ENCODE measurements around the gene PPM1H. TPM values are rescaled to one million over a fixed set of nuclear protein-coding genes. Genes with fewer than 3 reads are reported as not detected.

Gene PPM1H
- total RNA-seq, 1 experiment from 2014 or later = 18.9 TPM

DNA sequence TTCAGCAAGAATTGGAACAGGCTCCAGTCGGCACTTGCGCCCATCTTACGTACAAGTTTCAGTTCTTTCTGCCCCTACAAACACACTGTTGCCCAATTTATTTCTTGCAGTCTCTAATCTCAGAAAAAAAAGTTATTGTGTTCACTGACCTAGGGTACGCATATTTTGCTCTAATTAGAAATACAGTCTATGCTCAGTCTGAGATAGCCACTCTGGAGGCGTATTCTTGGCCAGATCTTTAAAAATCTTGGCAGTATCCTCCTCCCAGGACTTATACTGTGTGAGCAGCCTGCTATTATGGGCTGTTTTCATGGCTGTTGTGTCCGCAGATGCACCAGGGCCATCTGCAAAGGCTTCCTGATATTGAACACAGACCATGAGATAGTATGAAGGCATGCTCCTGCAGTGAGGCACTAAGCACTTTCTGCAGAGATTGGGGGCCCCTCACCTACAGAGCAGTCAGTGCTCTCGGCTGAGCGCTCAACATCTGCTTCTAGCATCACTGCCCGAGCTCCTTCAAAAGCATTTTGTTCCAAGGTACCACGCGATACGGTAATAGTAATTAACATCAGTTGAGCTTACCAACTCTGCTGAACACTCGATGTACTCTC lies 57.9 kb downstream of the PPM1H start:
- no peak for DNase-seq (ENCODE audit: low spot score)

DNA sequence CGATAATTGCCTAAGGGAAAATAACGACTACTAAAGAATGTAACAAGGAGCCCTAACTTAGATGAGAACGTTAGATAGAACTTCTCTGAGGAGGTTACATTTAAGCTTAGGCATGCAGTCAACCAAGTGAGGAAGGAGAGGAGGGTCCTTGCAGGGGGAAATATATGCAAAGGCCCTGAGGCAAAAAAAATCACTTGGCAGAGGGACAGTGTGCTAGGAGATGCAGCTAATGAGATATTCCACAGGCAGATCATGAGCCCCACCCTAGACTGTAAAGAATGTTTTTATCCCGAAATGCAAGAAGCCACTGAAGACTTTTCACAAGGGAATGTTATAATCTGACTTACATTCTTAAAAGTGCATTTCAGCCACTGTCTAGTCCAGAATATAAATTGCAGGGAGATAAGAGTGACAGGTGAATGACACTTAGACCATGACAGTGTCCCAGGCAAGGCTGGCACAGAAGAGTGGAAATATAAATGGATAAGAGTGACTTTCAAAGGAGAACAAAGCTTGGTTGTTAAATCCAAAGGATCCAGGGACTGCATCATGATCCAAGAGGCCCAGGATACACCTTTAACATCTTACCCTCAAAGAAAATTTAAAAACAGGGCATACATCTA lies 61.0 kb downstream of the PPM1H start:
- no peak for DNase-seq (ENCODE audit: low spot score)

DNA sequence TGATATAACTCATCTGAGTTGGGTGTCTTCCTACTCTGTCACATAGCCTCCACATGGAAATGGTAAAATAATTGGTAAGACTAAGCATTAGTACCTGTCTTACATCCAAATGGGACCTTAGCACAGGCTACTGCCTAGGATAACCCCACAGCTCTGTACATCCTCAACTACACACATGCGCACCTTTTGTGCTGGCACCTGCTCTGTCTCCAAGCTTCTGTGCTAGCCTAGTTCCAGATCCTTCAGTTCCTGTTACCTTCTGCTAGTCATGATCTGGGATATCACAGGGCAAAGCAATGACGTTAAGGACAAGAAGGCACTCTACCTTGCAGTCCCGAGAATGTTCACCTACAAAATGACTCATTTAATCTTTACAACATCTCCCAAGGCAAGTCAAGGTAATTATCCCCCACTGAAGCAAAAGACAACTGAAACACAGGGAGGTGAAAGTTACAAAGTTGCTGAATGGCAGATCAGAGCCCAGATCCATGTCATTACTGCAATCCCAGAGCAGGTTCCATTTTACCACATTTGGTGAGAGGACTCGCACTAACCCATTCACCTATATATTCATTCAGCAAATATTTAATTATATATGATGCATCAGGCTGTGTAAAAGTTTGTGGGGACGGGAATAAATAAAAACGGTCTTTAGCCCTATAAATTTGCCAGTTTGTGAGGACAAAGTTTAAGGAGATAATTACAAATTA lies 61.7 kb downstream of the PPM1H start:
- DNase-seq (ENCODE audit: low spot score) = peak; percentile 17

DNA sequence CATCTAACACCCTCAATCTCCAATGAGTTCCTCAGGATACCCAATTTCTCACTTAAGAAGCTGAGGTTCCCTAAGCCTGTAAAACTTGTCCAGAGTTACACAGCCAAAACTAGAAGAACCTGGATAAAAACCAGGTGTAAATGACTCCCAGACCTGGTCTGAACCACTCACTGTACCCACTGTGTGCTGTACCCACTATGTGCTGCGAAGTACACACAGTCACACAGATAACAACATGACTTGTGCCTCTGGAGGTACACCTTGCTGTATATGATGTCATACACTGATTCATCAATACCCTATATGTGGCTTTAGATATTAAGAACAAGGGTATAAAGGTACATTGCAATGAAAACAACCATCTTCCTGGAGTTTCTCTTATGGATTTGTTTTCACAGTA lies 66.1 kb downstream of the PPM1H start:
- no peak for DNase-seq (ENCODE audit: low spot score)

DNA sequence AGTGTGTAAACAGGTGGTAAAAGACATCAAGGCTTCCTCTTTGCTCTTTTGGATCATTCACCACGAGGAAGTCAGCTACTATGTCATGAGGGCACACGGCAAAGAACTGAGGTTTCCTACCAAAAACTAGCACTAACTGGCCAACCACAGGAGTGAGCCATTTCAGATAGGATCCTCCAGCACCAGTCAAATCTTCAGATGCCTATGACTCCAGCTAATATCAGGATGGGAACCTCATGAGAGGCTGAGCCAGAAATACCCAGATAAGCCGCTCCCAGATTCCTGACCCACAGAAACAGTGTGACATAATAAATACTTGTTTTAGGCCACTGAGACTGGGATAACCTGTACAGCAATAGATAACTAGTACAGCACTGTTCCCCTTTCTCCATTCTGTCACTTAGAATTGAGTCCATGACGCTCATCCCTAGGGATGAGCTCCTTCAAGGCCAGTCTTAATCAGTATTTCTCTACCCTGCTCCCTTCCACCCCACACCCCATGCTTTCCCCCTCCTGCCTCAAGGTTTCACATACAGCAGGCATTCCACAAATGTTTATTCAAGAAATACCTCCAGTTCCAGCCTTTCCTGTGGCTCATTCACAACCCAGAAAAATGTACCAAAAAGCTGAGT lies 68.4 kb downstream of the PPM1H start:
- peak; percentile 24 for DNase-seq (ENCODE audit: low spot score)

DNA sequence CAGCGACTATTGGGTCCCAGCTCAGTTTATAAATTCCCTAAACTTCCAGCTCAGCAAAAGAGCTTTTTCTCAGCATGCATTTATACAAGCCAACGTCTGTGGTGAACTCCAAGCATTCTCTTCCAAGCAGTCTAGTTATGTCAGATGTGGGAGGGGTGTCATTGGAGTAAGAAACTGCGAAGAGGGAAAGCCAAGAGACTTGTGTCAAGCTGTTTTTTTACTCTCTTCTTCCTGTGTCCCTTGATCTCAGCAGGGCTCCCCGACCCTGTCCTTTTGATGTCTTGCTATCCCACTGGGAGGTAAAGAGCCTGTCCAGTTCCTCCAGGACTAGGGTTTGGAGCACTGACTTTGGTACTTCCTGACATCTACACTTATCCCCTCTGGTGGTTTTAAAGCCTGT lies 69.0 kb downstream of the PPM1H start:
- no peak for DNase-seq (ENCODE audit: low spot score)

DNA sequence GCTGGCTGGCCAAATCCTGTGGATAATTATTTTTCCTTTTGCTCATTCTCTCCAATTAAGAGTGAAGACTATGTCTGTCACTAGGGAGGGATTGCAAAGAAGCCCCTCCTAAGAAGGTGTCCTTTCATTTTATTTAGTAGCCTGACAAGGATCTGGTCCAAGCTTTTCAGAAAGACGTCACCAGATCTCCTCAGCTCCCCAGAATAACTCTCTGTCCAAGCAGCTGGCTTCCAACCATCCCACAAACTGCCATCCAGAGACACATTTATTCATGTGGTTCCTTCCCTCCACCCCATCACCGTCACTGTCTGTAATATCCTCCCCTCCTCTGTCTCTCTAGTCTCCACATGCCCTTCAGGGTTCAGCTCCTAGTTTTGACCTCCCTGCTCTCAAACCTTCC lies 69.9 kb downstream of the PPM1H start:
- no peak for DNase-seq (ENCODE audit: low spot score)

DNA sequence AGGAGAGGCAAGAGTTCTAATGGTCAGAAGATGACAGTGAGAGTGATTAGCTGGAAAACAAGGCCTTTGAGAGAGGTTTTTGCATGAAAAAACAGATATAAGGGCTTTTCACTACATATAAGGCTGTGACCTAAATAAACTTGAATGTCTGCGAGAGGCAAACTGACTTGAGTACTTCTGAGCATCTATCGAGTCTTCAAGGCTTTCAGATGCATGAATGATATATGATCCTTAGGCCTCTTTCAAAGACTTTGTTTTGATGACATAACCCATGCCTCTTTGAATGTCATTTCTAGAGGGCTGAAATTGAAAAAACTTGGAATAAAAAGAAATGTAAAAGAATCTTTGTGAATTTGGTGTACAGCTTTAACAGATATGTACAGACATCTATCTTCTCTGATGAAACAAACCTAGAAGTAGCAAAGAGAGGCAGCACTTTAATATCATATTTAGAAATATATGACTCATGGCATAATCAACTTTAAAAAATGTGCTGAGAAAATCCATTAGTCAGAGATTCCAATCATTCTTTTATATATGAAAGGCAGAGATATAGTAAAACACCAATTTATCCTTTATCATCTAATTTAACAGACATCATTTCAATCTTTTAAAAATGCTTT lies 72.6 kb downstream of the PPM1H start:
- no peak for DNase-seq (ENCODE audit: low spot score)

DNA sequence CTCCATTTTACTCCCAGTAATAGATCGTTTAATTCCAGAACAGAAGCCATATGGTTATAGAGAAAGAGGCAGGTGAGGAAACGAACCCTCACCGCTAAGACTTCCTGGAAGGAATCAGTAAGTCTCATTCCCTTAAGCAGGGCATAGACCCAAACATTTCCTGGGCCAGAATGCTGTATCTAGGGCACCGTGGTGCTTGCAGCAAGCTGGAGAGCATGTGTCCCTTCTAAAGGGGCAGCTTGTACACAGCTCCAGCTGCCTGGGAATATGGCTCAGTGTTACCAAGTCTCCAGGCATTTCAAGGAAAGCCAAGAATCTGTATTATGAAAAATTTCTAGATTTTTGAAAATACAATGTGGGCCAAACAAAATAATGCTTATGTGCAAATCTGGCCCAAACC lies 73.4 kb downstream of the PPM1H start:
- no peak for DNase-seq (ENCODE audit: low spot score)

DNA sequence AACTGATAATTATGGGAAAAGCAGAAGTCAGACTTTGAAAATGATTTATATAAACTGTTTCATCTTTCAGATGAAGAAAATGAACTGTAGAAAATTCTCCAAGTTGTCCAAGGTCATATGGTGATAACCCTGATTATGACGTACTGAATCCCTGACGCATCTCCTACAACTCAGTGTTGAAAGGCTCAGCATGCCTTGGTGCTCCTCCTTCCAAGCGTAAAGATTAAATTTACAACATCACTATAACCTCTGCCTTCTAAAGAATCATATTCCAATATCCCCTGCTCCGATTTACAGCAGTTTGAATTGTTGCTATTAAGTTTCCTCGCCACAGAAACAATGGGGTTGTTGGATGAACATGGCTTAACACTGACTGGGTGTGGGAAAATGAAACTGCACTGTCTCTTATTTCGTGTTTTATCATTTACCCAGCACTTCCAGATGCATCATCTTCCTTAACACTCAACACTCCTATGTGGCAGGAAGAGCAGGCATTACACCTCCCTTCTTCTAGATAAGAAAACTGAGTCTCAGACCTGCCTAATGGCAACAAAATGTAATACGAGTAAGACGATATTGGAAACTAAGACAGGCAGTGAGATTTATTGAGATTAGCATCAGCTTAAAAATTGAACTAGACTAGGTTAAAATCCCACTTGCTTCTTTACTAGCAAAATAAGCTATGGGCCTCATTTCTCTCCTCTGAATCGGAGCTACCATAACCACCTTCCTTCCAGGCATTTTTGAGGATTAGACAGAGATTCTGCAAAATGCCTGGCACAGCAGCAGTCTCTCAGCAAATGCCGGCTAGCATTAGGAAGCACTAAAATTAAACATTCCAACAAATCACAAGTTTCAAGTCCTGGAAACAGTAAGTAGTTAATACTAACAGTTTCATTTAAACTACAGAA lies 74.2 kb downstream of the PPM1H start:
- no peak for DNase-seq (ENCODE audit: low spot score)

DNA sequence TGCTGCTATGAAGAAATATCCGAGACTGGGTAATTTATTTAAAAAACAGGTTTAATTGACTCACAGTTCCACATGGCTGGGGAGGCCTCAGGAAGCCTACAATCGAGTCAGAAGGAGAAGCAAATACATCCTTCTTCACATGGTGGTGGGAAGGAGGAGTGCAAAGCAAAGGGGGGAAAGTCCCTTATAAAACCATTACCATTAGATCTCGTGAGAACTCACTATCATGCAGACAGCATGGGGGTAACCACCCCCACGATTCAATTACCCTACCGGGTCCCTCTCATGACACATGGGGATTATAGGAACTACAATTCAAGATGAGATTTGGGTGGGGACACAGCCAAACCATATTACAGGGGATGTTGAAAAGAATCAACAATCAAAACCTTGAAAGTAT lies 74.9 kb downstream of the PPM1H start:
- no peak for DNase-seq (ENCODE audit: low spot score)

DNA sequence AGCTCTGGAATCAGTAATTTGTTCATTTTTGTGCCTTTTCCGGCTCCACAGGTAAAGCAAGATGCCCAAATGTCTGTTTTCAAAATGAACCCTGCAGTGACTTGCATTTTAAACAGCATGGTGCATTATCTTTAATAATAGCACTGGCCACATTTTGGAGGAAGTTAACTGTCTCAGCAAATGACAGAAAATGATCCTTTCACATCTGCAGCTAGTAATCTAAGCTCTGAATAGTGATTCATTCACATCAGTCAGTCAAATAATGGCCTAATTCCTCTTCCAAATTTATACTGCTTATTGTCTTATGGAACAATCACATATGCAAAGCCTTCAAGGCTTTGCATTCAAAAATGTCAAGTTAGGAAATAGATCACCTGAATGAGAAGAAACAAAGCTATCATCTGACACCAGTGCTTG lies 75.6 kb downstream of the PPM1H start:
- no peak for DNase-seq (ENCODE audit: low spot score)

DNA sequence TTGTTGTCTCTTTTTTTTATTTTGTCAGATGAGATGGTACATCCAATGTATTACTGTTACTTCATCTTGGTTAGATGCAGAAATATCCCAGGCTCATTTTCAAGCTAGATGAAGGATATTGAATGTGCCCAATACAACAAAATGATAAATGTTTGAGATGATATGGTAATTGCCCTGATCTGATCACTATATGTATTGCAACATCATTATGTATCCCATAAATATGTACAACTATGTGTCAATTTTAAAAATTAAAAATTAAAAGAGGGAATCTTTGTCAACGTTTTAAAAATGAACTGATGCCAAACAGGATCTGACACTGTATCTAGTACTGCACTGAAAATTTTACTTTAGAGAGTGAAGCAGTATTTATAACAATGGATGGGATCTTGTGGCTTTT lies 78.5 kb downstream of the PPM1H start:
- no peak for DNase-seq (ENCODE audit: low spot score)

DNA sequence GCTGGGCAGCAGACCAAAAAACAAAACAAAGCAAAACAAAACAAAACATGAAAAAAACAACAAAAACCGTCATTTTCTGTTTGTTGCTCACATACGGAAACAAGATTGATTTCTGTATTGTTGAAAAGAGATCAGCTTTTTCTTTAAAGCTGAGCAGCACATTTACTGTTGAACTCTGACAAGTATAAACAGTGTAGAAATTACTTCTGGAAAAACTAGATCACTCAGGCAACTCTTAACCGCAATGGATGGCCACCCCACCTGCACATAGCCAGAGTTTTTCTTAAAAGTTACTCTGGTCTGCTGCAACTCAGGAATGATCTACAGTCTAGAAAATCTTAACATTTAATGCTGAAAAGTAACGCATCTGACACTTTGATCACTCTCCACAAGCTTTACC lies 80.9 kb downstream of the PPM1H start:
- DNase-seq (ENCODE audit: low spot score) = no peak

DNA sequence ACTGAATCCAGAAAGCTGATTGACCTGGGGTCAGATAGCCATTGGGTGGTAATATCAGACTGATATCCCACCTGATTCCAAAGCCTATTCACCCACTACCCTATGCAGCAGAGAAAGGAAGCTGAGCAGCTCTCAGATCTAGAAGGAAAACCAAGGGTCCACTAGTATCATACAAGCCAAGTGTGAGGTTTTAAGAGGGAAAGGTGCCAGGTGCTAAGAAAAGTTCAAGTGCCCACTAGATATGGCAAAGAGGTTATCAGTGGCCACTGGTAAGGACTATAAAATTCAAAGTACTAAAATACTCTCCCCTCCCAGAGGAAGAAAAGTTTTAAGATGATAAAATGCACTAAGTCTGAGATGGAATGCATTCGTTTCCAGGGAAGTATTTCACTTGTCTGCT lies 85.6 kb downstream of the PPM1H start:
- no peak for DNase-seq (ENCODE audit: low spot score)

DNA sequence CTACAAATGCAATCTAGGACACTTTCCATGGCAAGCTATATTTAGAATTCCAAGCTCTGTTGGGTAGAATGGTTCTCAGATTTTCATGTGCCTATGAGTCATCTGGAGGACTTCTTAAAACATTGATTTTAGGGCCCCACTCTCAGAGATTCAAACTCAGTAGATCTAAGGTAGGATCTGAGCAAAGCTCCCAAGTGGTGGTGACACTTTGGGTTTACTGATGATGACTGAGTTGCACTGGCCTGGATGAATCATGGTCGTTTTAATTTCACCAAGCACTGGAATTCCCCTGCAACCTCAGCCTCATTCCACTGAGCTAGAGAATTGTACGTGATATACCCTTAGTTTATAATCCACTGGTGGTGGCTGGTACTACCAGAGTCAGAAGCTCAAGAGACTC lies 86.5 kb downstream of the PPM1H start:
- no peak for DNase-seq (ENCODE audit: low spot score)

DNA sequence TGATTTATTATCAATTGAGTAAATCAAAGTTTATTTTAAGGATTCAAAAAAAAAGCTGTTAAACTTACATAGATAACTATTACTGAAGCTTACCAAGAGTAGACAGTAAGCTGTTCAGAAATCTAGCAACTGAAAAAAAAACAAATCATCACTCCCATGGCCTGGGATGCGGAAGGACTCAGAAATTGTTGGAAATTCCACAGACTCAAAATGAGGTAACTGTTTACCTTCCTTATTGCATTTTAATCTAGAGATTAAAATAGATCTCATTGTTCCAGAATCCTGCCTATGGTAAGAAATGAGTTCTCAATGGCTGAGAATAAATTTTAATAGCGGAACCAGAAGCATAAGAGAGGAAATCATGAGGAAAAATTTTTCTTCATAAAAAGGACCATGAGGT lies 87.2 kb downstream of the PPM1H start:
- no peak for DNase-seq (ENCODE audit: low spot score)

DNA sequence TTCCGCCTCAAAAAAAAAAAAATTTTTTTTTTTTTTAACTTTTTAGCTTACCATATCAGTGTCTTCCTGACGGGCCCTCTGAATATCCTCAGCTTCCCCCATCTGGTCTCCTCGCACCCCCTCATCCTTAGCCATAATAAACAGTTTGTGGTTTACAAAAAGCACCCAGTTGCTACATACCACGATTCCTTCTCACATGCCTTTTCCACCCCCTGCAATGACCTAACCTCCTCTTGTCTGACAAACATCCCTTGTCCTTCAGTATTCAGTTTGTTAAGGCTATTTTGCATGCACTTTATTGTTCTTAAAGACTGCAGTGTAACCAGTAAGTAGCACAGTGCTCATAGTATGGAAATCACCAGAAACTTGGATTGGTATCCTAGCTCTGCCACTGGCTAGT lies 88.5 kb downstream of the PPM1H start:
- DNase-seq (ENCODE audit: low spot score) = no peak

DNA sequence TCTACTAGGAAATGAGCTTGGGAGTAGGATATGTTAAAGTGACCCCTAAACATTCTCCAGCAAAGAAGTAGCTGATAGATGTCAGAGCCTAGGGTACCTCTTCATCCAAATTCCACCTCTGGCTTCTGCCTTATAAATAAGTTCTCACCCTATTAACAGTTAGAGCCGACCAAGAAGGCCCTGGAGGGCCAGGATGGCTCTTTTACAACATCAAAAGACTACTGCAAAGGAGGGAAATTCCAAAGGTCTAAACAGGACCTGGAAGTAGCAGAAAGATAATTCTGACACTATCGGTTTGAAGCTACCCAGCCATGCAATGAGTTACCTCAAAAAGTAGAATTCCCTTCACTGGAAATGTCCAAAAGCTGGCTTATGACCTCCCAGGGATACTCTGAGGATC lies 90.0 kb downstream of the PPM1H start:
- DNase-seq (ENCODE audit: low spot score) = no peak

DNA sequence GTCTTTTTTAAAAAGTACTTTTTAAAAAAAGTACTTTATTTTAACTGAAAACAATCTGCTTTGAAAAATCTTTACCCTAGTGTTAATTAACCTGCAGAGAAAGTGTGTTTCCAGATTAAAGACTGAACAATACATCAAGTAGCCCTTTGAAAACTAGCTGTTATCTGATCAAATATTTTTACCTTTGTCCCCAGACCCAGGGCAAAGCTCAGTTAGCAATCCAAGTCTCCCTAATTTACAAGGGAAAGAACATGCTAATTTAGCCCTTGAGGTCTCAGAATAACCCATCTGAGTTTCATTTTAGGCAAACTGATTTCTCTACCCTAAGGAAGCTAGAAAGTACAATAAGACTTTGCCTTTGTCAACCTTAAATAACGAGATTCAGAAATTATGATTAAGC lies 91.2 kb downstream of the PPM1H start:
- DNase-seq (ENCODE audit: low spot score) = no peak

DNA sequence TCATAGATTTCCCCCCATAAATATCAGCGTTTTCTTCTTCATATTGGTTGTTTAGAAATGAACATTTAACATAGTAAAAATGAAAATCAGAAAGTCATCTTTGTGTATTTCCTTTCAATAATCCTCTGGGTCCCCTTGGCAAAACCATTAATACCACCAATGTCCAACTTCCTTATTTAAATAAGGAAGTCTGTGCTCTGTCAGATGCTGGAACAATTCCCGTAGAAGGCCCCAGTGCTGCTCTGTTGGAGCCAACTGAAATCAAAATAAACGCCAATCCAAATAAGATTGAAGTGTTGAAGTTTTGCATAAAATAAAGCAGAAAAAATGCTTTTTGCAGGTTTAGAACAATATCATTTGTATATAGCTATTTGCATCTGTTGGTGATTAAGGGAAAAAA lies 93.1 kb downstream of the PPM1H start:
- DNase-seq (ENCODE audit: low spot score) = no peak

All from HT-29 (cell line).